Forelimb muscle (tissue), 1 donor: Measurements from ENCODE around the gene LRP2. TPM values are rescaled to one million over a fixed set of nuclear protein-coding genes. Genes with fewer than 3 reads are reported as not detected.
"Not testable (repeated sequence)": the region's sequence is repeated elsewhere in the genome, so short reads cannot be mapped to it uniquely, and the experiment has no call there.

ENCODE experiments used
- DNase-seq: peaks from one replicate; pipeline ENCODE4 v3.0.0-alpha.2; 2013; ENCODE audit warnings: low read depth
- polyA plus RNA-seq: library from polyadenylated mRNA; unstranded; fragments of 120-200 nt; gene quantifications from one replicate; pipeline ENCODE4 v1.2.1, GENCODE V29; 2013; ENCODE audit not compliant: insufficient read length

The LRP2 gene
- 0.01 TPM for polyA plus RNA-seq

GRCh38 chr2:169362118-169362893 lies at the start of gene LRP2:
Gene LRP2, minus strand, starts transcription at chr2:169362534. Its CDS starts 135 bp downstream, at chr2:169362399.
- DNase-seq, result no peak

DNA sequence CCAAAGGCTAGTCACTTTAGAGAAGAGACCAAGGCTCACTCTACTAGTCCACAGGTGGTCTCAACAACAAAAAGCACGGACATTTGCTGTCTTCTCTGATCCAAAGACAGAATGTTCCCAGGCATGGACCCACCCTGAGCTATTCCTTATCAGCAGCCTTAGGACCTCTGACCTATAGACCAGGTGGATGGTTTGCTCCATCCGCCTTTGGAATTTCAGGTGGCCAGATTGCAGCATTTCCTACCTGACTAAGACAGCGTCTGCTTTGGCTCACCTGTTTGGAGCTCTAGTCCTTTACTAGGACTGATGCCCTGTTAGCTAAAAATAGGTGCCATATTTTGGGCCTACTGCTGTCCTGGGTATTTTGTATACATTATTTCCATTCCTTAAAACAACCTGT lies 44.6 kb upstream of the LRP2 start:
- no peak for DNase-seq

DNA sequence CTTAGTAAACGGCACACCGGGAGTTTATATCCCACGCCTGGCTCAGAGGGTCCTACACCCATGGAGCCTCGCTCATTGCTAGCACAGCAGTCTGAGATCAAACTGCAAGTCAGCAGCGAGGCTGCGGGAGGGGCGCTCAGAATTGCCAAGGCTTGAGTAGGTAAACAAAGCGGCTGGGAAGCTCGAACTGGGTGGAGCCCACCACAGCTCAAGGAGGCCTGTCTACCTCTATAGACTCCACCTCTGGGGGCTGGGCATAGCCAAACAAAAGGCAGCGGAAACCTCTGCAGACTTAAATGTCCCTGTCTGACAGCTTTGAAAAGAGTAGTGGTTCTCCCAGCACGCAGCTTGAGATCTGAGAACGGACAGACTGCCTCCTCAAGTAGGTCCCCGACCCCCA lies 37.2 kb upstream of the LRP2 start:
- not testable (repeated sequence) for DNase-seq

GRCh38 chr2:169397697-169398096 lies 35.4 kb upstream of the LRP2 start:
- DNase-seq, result no peak

DNA sequence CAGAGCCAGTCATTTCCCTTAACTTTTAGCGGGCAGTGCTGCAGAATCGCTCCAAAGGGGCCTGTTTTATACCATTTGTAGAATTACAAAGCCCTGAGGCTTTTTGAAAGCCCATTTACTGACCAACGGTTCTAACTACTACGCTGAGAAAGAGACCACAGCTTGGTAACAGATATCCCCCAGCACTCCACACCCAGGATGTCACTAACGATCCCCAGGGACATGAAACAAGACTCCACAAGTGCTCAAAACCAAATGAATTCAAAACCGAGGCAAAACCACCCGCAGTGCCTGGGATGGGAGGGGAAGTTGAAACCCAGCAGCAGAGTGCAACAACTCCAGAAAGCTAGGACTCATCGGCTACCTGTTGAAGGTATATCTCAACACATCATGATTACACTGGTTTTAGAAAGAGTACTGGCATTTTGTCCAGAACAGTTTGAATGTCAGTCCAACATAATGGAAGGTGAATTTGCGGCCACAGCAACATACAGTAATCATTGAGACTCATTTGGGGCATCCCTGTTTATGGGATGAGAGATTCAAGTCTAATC lies 33.6 kb upstream of the LRP2 start:
- DNase-seq, result no peak

DNA sequence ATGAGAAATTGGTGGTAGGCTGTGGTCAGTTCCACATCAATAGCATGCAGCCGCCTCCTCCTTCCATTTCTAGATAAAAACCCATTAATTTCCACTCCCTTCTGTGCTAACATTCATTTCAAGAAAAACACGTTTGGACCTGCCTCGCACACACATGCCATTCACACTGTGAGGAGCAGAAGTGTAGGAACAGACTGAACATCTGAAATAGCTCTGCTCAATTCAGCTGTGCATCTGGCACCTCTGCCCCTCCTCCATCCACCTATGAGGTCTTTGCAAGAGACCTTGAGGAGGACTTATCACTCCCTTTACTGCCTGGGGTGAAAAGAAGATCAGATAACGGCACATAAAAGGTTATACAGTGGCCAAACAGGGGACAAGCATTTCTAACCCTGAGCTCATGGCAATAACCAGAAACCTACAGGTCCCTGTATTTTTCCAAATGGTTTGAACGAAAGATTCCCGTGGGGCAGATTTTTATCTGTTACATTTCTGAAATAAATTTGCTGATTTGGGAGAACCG lies 30.8 kb upstream of the LRP2 start:
- DNase-seq, result no peak

- DNase-seq, result no peak
Measured at GRCh38 chr2:169391236-169391635, 28.9 kb upstream of the LRP2 start.

DNA sequence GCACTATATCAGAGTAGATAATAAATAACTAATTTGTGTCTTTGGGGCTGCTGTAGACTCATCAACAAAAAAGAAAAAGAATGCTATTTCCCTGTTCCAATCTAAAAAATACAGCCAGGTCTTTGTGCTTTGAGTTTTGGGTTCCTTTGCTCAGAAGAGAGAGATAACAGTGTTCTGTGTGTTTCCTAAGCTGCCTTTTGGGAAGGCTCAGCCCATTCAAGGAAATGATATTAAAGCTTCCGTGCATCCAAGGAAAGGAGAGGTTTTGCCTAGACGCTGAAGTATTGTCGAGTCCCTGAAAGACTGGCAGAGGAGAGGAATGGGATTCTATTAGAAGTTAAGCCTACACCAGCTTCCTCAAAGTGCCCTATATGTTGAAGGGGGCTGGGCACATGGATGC lies 25.8 kb upstream of the LRP2 start:
- DNase-seq, result no peak

GRCh38 chr2:169386722-169387121 lies 24.4 kb upstream of the LRP2 start:
- no peak for DNase-seq

DNA sequence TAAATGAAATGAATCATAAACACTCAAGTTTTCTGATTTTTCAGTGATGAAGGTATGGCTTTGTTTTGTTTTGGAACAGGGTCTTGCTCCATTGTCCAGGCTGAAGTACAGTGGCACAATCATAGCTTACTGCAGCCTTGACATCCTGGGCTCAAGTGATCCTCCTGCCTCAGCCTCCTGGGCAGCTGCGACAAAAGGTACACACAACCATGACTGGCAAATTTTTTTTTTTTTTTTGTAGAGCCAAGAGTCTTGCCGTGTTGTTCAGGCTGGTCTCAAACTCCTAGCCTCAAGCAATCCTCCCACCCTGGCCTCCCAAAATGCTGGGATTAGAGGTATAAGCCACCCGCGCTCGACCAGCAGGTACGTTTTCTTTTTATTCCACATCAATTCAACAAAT lies 22.5 kb upstream of the LRP2 start:
- DNase-seq, result no peak

DNA sequence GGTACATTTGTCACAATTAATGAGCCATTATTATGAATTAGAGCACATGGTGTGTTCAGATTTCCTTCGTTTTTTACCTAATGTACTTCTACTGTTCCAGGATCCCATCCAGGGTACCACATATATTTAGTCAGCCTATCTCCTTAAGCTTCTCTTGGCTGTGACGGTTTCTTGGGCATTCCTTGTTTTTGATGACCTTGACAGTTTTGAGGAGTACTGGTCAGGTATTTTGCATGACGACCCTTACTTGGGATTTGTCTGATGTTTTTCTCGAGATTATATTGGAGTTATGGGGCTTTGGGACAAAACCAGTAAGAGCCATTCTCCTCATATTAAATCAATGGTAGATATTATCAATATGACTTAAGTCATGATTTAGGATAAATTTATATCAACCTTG lies 10.2 kb upstream of the LRP2 start:
- no peak for DNase-seq

DNA sequence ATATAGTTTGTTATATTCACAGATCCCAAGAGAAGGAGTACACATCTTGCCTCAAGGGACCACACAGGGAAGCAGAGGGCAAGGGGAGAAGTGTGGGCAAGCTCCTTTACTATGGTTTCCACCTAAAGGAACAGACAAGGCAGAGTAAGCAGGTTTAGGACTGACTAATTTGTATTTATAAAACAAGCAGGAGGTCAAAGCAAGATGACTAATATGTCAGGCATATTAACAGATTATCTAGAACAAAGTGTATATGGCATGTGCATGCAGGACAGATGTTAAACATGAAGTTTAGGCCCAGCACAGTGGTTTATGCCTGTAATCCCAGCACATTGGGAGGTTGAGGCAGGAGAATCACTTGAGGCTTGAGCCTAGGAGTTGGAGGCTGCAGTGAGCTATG lies 3.7 kb upstream of the LRP2 start:
- no peak for DNase-seq

- no peak for DNase-seq
Measured at GRCh38 chr2:169365029-169365480, 2.7 kb upstream of the LRP2 start.

DNA sequence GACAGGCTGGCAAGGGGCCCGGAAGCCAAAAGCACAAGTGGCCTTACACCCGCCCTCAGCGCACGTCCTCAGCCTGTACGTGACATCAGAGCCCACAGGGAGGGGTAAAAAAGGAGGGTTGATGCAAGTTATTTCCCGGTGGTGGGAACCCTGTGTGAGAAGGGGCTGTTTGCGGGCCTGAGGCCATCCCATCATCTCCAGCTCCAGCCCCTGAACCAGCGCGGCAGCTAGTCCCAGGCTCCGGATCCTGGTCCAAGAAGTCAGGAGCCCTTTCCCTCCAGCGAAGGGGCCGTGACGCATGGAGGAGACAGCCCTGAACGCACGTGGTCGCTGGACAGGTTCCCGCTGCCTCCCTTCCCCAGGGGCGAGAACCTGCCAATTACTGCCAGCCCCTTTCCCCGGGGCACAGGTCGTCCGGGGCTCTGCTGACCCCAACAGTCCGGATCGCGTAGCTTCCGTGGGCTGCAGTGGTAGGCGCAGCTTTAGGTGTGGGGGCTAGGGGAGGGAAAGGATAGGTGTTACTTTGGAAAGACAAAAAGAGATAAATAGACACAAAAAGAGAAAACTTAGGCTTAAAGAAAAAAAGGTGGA lies 1.3 kb upstream of the LRP2 start:
- DNase-seq, result no peak

- DNase-seq, result no peak
Measured at GRCh38 chr2:169362894-169363559, 693 bp upstream of the LRP2 start.

GRCh38 chr2:169361706-169362117 lies 622 bp downstream of the LRP2 start:
- no peak for DNase-seq

- DNase-seq, result no peak
Measured at GRCh38 chr2:169360984-169361705, 1.2 kb downstream of the LRP2 start.

DNA sequence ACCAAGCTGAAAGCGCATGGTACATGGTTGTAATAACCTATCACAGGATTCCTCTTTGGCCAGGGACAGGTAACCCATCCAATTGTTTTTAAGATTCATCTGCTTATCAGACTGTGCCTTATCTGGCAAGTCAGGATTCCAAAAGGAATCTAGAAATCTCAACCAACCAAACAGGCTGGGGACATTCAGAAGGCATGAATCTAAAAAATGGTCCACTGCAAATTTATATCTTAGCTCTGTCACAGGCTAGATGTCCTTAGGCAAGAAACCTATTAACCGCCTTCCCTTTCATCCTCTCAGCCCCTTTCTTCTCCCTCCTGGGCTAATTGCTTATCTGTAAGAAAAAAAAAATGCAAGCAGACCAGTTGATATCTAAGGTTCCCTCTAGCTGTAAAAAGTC lies 4.3 kb downstream of the LRP2 start:
- no peak for DNase-seq

- DNase-seq, result no peak
Measured at GRCh38 chr2:169354244-169354643, 8.1 kb downstream of the LRP2 start.

- DNase-seq, result no peak
Measured at GRCh38 chr2:169351725-169352124, 10.6 kb downstream of the LRP2 start.

DNA sequence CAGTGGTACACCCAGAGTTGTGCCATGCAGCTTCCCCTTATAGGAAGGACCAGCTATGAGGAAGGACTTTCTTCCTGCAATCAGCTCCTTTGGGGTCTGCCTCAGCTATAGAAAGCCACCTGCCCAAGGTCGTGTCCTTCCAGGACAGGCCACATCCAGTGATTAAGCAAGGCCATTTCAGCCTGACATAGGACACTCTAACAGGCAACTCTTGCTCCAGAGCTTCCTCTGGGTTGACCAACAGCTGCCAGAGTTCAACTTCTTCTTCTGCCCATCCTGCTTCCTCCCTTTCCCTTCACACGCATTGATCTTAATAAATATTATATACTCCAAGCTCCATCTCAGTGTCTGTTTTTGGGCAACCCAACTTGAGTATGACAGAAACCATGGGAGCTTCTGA lies 12.8 kb downstream of the LRP2 start:
- no peak for DNase-seq
